ENCODE results near the gene PCGF5. TPM values are rescaled to one million over a fixed set of nuclear protein-coding genes. Genes with fewer than 3 reads are reported as not detected.
"Not testable (repeated sequence)": the region's sequence is repeated elsewhere in the genome, so short reads cannot be mapped to it uniquely, and the experiment has no call there.

The PCGF5 gene
- total RNA-seq, 2 experiments from 2014 or later = 42.9 to 46.8 TPM

DNA sequence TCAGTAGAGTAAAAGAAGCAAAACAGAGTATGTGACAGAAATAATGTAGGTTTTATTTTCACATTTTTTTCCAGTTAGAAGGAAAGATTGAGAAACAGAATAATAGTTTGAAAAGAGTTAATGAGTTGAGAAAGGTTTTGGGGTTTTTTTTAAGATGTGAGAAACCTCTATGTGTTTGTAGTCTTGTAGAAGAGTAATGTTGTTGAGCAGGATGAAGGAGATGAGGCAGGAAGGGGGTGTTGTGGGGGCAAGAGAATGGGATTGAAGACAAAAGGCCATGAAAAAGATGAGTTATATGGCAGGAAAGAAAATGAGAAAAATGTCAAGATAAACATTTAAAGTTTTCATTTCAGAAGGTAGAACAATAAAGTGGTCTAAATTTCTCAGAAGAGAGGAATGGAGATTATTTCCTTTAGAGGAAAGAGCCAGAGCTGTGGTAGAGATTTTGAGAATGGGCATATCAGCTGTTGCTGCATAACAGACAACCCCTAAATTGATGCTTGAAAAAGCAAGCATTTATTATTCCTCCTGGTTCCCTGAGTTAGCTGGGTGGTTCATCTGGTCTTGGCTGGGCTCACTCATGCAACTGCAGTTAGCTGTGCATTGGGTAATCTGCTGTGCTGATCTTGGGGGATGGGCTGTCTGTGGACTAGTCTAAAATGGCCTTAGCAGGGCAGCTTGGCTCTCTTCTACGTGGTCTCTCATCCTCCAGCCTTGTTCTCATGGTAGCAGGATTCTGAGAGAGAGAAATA, 27.1 kb downstream of the PCGF5 start:
- H3K27me3 Mint-ChIP-seq = no peaks in the 10 kb centered on the region
- H3K36me3 Mint-ChIP-seq = peaks cover 12% of the 10 kb centered on the region
- peaks cover 11% of the 10 kb centered on the region for H3K4me1 Mint-ChIP-seq (ENCODE audit: low read depth)
- H3K27ac Mint-ChIP-seq = no peak overlapping the region
- CTCF ChIA-PET = interaction anchor here (1.0 to 6.8 kb wide), 4 partner anchors 158 to 336 kb away, joined by 3 to 208 read pairs (median 42); no protein-coding TSS in a partner anchor
- H3K4me3 Mint-ChIP-seq = no peak overlapping the region
- no peaks in the 10 kb centered on the region for H3K9me3 Mint-ChIP-seq
- intact Hi-C loops (cut with micrococcal nuclease) = no loop called here
- POLR2A ChIA-PET = no interaction called here
- DNase-seq = no peak

DNA sequence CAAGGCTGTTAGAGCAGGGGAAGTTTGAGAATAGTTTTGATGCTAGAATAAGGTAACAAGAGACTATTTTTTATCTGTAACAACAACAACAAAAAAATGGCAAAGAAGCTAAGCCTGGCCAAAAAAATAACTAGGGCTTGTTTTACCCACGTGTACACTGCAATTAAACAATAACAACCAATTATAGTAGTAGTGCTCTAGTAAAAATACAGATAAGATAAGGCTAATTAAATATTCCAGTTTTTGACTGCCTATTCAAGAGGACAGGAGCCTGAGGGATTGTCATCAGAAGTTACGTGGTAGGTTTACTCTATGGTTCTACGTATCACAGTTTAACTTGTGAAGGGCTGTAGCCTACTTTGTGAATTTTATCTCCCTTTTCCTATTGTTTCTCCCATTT, 29.2 kb downstream of the PCGF5 start:
- no peaks in the 10 kb centered on the region for H3K9me3 Mint-ChIP-seq
- no peaks in the 10 kb centered on the region for H3K27me3 Mint-ChIP-seq
- no peak overlapping the region for H3K4me3 Mint-ChIP-seq
- H3K27ac Mint-ChIP-seq = no peak overlapping the region
- DNase-seq = no peak
- peaks cover 30% of the 10 kb centered on the region for H3K36me3 Mint-ChIP-seq
- POLR2A ChIA-PET = interaction anchor here (1.2 kb wide), 1 partner anchor 243 kb away, joined by 3 read pairs; no protein-coding TSS in a partner anchor
- intact Hi-C loops (cut with micrococcal nuclease) = loop anchor here (2.0 kb wide), 3 partner anchors 29 to 85 kb away; partner anchors contain the start of gene PCGF5
- H3K4me1 Mint-ChIP-seq (ENCODE audit: low read depth) = peaks cover 4% of the 10 kb centered on the region
- CTCF ChIA-PET = interaction anchor here (0.6 to 6.8 kb wide), 21 partner anchors 11 to 368 kb away, joined by 3 to 208 read pairs (median 7); partner anchors contain the start of genes HECTD2 and PCGF5

DNA sequence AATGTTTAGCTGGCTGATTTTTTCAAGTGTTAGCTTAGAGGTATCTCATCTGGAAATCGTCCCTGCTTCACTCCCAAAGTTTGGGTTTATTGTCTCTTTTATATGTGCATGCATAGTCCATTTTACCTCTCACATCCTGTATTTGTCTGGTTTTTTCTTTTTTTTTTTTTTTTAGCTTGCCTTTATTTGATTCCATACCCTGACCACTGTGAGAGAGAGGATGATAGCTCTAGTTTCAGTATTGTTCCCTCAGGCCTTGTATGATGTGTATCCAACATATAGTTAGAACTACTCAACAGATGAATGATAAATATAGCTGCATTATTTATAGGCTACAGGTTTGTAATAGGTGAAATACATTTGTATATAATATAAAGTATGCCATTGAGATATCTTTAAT, 29.9 kb downstream of the PCGF5 start:
- no peaks in the 10 kb centered on the region for H3K9me3 Mint-ChIP-seq
- CTCF ChIA-PET = interaction anchor here (0.6 to 6.8 kb wide), 40 partner anchors 9 to 500 kb away, joined by 3 to 208 read pairs (median 5); partner anchors contain the start of genes HECTD2 and PCGF5
- H3K36me3 Mint-ChIP-seq = peaks cover 36% of the 10 kb centered on the region
- peaks cover 4% of the 10 kb centered on the region for H3K4me1 Mint-ChIP-seq (ENCODE audit: low read depth)
- no peaks in the 10 kb centered on the region for H3K27me3 Mint-ChIP-seq
- H3K27ac Mint-ChIP-seq = peak overlapping the region; percentile 44
- DNase-seq = no peak
- no peak overlapping the region for H3K4me3 Mint-ChIP-seq
- POLR2A ChIA-PET = interaction anchor here (1.2 kb wide), 1 partner anchor 243 kb away, joined by 3 read pairs; no protein-coding TSS in a partner anchor
- intact Hi-C loops (cut with micrococcal nuclease) = loop anchor here (2.0 kb wide), 3 partner anchors 30 to 86 kb away; partner anchors contain the start of gene PCGF5

- peak; percentile 63 for DNase-seq
- Mint-ChIP-seq H3K4me3 (no peak overlapping the region), H3K27ac (no peak overlapping the region), H3K27me3 (no peaks in the 10 kb centered on the region), H3K36me3 (peaks cover 43% of the 10 kb centered on the region), H3K4me1 (ENCODE audit: low read depth) (peaks cover 4% of the 10 kb centered on the region), H3K9me3 (no peaks in the 10 kb centered on the region)
- ChIA-PET POLR2A (no interaction called here), CTCF (interaction anchor here (0.7 to 6.8 kb wide), 46 partner anchors 9 to 501 kb away, joined by 3 to 208 read pairs (median 4); partner anchors contain the start of gene PCGF5)
- intact Hi-C loops (cut with micrococcal nuclease) = loop anchor here (1.0 to 2.0 kb wide), 7 partner anchors 31 to 340 kb away; partner anchors contain the start of gene PCGF5
These were observed 31.1 kb downstream of the PCGF5 start for GRCh38 chr10:91251430-91252056.

- H3K36me3 Mint-ChIP-seq = peaks cover 56% of the 10 kb centered on the region
- H3K27ac Mint-ChIP-seq = no peak overlapping the region
- POLR2A ChIA-PET = interaction anchor here (1.4 kb wide), 1 partner anchor 247 kb away, joined by 4 read pairs; no protein-coding TSS in a partner anchor
- H3K27me3 Mint-ChIP-seq = no peaks in the 10 kb centered on the region
- no peaks in the 10 kb centered on the region for H3K9me3 Mint-ChIP-seq
- DNase-seq = no peak
- intact Hi-C loops (cut with micrococcal nuclease) = no loop called here
- CTCF ChIA-PET = interaction anchor here (5.1 to 6.8 kb wide), 2 partner anchors 248 to 342 kb away, joined by 89 to 208 read pairs; no protein-coding TSS in a partner anchor
- H3K4me3 Mint-ChIP-seq = no peak overlapping the region
- H3K4me1 Mint-ChIP-seq (ENCODE audit: low read depth) = peaks cover 4% of the 10 kb centered on the region
These were observed 32.8 kb downstream of the PCGF5 start for GRCh38 chr10:91253300-91253699.

DNA sequence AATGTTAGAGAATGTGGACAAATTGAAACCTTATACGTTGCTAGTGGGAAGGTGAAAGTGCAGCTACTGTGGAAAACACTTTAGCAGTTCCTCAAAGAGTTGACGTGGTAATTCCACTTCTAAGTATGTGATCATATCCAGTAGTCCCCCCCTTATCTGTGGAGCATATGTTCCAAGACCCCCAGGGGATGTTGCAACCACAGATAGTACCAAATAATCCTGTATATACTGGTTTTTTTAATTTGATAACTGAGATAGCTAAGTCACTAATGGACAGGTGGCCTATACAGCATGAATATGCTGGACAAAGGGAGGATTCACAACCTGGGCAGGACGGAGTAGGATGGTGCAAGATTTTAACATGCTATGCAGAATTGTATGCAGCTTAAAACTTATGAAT, 36.8 kb downstream of the PCGF5 start:
- no peaks in the 10 kb centered on the region for H3K27me3 Mint-ChIP-seq
- H3K4me1 Mint-ChIP-seq (ENCODE audit: low read depth) = no peaks in the 10 kb centered on the region
- no peak overlapping the region for H3K4me3 Mint-ChIP-seq
- no peak for DNase-seq
- peaks cover 62% of the 10 kb centered on the region for H3K36me3 Mint-ChIP-seq
- H3K9me3 Mint-ChIP-seq = no peaks in the 10 kb centered on the region
- POLR2A ChIA-PET = no interaction called here
- intact Hi-C loops (cut with micrococcal nuclease) = no loop called here
- CTCF ChIA-PET = interaction anchor here (0.9 kb wide), 1 partner anchor 223 kb away, joined by 3 read pairs; no protein-coding TSS in a partner anchor
- no peak overlapping the region for H3K27ac Mint-ChIP-seq

DNA sequence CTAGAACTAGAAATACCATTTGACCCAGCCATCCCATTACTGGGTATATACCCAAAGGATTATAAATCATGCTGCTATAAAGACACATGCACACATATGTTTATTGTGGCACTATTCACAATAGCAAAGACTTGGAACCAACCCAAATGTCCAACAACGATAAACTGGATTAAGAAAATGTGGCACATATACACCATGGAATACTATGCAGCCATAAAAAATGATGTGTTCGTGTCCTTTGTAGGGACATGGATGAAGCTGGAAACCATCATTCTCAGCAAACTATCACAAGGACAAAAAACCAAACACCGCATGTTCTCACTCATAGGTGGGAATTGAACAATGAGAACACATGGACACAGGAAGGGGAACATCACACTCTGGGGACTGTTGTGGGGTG, 40.0 kb downstream of the PCGF5 start:
- H3K4me1 Mint-ChIP-seq (ENCODE audit: low read depth); H3K27me3 Mint-ChIP-seq; POLR2A ChIA-PET; intact Hi-C loops (cut with micrococcal nuclease); DNase-seq; H3K9me3 Mint-ChIP-seq; H3K4me3 Mint-ChIP-seq; H3K27ac Mint-ChIP-seq: not testable (repeated sequence)
- CTCF ChIA-PET = interaction anchor here (1.0 to 1.5 kb wide), 6 partner anchors 9 to 349 kb away, joined by 3 to 17 read pairs (median 6); no protein-coding TSS in a partner anchor
- H3K36me3 Mint-ChIP-seq = peaks cover 41% of the 10 kb centered on the region

GRCh38 chr10:91271886-91272285, 51.4 kb downstream of the PCGF5 start:
- no peaks in the 10 kb centered on the region for H3K27me3 Mint-ChIP-seq
- no peaks in the 10 kb centered on the region for H3K9me3 Mint-ChIP-seq
- intact Hi-C loops (cut with micrococcal nuclease) = no loop called here
- ChIA-PET POLR2A (no interaction called here), CTCF (interaction anchor here (0.9 to 2.1 kb wide), 2 partner anchors 12 to 21 kb away, joined by 3 to 5 read pairs; no protein-coding TSS in a partner anchor)
- H3K27ac Mint-ChIP-seq = no peak overlapping the region
- no peak overlapping the region for H3K4me3 Mint-ChIP-seq
- H3K36me3 Mint-ChIP-seq = peaks cover 11% of the 10 kb centered on the region
- no peaks in the 10 kb centered on the region for H3K4me1 Mint-ChIP-seq (ENCODE audit: low read depth)
- no peak for DNase-seq

DNA sequence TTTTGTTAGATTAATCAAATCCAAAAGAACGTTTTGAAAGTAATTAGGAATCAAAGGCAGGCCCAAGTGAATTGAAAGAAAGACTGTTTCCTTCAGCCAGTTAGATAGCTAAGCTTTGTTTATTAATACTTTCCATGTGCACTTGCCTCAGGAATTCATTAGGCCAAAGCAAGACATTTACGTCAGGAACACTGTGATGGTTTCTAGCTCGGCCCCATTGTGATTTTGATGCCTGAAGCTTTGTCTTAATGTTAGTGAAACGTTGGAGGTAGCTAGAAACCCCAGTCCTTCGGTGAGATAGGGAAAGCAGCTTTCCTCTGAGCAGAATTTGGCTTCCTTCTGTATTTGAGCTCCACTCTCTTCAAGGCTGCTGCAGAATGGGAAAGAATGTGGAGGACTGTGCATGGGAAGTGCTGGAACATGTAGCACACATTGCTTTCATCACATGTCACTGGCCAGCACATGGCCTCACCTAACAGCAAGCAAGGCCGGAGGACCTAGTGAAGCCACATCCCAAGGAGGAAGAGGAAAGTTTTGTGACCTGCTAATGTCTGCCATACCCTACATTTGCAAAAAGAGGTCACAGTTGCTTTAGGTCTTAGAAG, 64.1 kb downstream of the PCGF5 start:
- intact Hi-C loops (cut with micrococcal nuclease) = no loop called here
- ChIA-PET CTCF (interaction anchor here (0.7 to 3.4 kb wide), 5 partner anchors 12 to 390 kb away, joined by 3 to 16 read pairs (median 3); no protein-coding TSS in a partner anchor), POLR2A (no interaction called here)
- Mint-ChIP-seq H3K27me3 (no peaks in the 10 kb centered on the region), H3K9me3 (no peaks in the 10 kb centered on the region), H3K27ac (no peak overlapping the region), H3K4me3 (no peak overlapping the region), H3K36me3 (no peaks in the 10 kb centered on the region), H3K4me1 (ENCODE audit: low read depth) (no peaks in the 10 kb centered on the region)
- no peak for DNase-seq

- intact Hi-C loops (cut with micrococcal nuclease) = no loop called here
- Mint-ChIP-seq H3K27ac (no peak overlapping the region), H3K9me3 (no peaks in the 10 kb centered on the region), H3K4me3 (no peak overlapping the region), H3K4me1 (ENCODE audit: low read depth) (no peaks in the 10 kb centered on the region), H3K36me3 (no peaks in the 10 kb centered on the region), H3K27me3 (no peaks in the 10 kb centered on the region)
- CTCF ChIA-PET = interaction anchor here (1.4 kb wide), 1 partner anchor 11 kb away, joined by 3 read pairs; no protein-coding TSS in a partner anchor
- POLR2A ChIA-PET = no interaction called here
- DNase-seq = no peak
These were observed 66.1 kb downstream of the PCGF5 start for GRCh38 chr10:91286572-91286971.

GRCh38 chr10:91287276-91287675, 66.8 kb downstream of the PCGF5 start:
- H3K4me1 Mint-ChIP-seq (ENCODE audit: low read depth) = no peaks in the 10 kb centered on the region
- H3K4me3 Mint-ChIP-seq = no peak overlapping the region
- intact Hi-C loops (cut with micrococcal nuclease) = no loop called here
- no peaks in the 10 kb centered on the region for H3K27me3 Mint-ChIP-seq
- POLR2A ChIA-PET = no interaction called here
- CTCF ChIA-PET = interaction anchor here (1.4 to 2.3 kb wide), 2 partner anchors 10 to 12 kb away, joined by 3 to 12 read pairs; no protein-coding TSS in a partner anchor
- H3K36me3 Mint-ChIP-seq = no peaks in the 10 kb centered on the region
- H3K9me3 Mint-ChIP-seq = no peaks in the 10 kb centered on the region
- H3K27ac Mint-ChIP-seq = no peak overlapping the region
- no peak for DNase-seq

Data from activated CD4-positive, alpha-beta memory T cell treated with anti-CD3 and anti-CD28 coated beads for 36 hours (primary cell).